GM12865 (cell line): ENCODE data around the gene GPR15LG.

Experiments used
- DNase-seq: peaks from one replicate; pipeline ENCODE4 v3.0.0; 2010; ENCODE audit warnings: low read depth
- H3K4me3 ChIP-seq: 2 replicates; pipeline ENCODE4 v1.5.1; 2011; ENCODE audit warnings: mild to moderate bottlenecking, low read depth, low read length, control low read depth
- TF ChIP-seq, protein P1 (sequence below): IDR thresholded peaks from 2 replicates; pipeline ENCODE4 v1.5.1; 2011; ENCODE audit warnings: low read length, control low read depth, low read depth, inconsistent platforms; ENCODE audit not compliant: insufficient read depth; ENCODE audit errors: missing control alignments

Gene GPR15LG

DNA sequence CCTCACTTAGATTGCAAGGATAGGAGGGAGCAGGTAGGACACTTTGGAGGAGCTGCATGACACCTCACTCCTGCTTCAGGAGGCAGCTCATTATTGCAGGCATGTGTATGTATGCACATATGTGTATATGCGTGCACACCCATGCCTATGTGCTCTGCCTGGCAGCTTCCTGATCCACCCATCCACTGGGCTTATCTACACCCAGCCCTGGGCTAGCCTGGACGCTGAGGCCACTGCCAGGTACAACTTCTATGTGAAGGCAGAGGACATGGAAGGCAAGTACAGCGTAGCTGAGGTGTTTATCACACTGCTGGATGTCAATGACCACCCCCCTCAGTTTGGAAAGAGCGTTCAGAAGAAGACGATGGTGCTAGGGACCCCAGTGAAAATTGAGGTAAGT lies 38.4 kb downstream of the GPR15LG start:
- H3K4me3 ChIP-seq, result no peak overlapping the region
- DNase-seq, result no peak
- TF ChIP-seq, protein P1, sequence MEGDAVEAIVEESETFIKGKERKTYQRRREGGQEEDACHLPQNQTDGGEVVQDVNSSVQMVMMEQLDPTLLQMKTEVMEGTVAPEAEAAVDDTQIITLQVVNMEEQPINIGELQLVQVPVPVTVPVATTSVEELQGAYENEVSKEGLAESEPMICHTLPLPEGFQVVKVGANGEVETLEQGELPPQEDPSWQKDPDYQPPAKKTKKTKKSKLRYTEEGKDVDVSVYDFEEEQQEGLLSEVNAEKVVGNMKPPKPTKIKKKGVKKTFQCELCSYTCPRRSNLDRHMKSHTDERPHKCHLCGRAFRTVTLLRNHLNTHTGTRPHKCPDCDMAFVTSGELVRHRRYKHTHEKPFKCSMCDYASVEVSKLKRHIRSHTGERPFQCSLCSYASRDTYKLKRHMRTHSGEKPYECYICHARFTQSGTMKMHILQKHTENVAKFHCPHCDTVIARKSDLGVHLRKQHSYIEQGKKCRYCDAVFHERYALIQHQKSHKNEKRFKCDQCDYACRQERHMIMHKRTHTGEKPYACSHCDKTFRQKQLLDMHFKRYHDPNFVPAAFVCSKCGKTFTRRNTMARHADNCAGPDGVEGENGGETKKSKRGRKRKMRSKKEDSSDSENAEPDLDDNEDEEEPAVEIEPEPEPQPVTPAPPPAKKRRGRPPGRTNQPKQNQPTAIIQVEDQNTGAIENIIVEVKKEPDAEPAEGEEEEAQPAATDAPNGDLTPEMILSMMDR, result no peak

DNA sequence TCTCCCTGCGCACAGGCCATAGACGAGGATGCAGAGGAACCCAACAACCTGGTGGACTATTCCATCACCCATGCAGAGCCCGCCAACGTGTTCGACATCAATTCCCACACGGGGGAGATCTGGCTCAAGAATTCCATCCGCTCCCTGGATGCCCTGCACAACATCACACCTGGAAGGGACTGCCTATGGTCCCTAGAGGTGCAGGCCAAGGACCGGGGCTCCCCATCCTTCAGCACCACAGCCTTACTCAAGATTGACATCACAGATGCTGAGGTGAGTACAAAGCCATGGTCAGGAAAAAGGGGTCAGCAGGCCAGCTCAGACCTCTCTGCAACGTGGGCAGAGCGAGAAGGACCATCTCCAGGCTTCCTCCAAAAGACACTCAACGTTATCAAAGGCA lies 39.5 kb downstream of the GPR15LG start:
- no peak for DNase-seq
- H3K4me3 ChIP-seq, result no peak overlapping the region
- TF ChIP-seq, protein P1, result no peak

DNA sequence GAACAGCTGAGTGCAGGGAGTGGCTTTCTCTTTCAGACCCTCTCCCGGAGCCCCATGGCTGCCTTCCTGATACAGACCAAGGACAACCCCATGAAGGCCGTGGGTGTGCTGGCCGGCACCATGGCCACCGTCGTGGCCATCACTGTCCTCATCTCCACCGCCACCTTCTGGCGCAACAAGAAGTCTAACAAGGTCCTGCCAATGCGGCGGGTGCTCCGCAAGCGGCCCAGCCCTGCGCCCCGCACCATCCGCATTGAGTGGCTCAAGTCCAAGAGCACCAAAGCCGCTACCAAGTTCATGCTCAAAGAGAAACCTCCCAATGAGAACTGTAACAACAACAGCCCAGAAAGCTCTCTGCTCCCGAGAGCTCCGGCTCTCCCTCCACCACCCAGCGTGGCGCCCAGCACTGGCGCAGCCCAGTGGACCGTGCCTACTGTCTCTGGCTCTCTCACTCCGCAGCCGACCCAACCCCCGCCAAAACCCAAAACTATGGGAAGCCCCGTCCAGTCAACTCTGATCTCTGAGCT lies 40.5 kb downstream of the GPR15LG start:
- no peak for DNase-seq
- H3K4me3 ChIP-seq, result peak overlapping the region; percentile 21
- TF ChIP-seq, protein P1, result no peak

DNA sequence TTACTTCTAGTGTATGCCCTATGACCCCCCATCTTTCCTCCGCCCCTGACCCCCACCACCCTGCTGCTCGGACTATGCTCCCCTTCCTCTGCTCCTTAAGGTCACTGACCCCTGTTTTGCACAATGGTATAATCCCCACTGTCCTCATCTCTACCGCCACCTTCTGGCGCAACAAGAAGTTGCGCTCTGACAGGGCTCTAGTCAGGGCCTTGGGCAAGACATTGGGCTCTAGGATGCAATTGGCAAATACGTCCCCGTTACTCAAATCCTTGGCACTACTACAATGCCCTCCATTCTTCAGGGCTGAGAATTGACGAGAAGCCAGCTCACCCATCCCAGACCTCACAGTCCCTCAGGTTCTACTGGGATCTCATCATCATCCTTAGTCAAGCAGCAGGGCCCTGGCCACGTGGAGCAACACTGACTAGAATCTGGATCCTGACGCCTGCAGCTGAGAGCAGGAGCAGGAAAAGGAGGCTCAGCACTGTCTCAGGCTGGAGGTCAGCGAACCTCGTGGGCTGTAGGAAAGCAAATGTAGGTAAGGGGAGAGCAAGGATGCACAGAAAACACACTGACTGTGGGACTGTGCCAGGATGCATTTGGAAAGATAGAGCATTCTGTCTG lies 41.1 kb downstream of the GPR15LG start:
- peak; percentile 73 for DNase-seq
- peak overlapping the region; percentile 21; the same call in 1 of the 2 replicates for H3K4me3 ChIP-seq

DNA sequence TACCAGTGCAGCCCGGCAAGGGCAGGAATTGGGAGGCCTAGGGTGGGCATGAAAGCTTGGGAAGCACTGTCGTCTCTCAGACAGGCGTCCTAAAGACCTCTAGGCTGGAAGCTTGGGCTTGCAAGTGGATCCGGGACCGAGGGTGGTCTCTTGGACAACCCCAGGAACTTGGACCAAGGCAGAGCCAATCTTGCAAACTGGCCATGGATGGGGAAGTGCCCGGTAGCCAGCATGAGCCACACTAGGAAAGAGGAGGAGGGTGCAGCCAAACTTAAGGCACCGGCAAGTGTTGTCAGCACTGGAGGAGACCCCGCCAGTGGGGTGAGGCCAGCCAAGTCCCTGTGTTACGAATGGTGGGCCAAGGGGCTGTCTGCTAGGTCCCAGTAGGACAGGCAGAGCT lies 43.2 kb downstream of the GPR15LG start:
- H3K4me3 ChIP-seq, result no peak overlapping the region
- DNase-seq, result no peak
- TF ChIP-seq, protein P1, result no peak

More for the DNA sequence above, 41.1 kb downstream of the GPR15LG start:
- TF ChIP-seq, protein P1, result peak; percentile 75

DNA sequence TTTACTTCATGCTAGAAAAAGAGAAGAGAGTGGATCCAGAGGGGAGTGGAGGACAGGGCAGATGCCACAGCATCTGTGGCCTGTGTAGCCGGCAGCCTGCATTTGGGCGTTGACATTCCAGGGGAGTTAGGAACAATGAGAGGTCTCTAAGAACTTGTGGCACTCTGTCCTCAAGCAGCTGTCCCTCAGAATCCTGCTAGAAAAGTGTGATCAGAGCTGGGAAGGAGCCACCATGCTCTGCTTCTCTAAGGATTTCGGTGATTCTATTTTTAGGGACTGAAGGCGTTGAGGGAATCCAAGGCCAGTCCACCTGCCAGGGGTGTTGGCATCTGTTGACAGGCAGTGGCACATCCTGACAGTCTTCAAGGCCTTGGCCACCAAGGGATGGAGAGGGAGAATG lies 44.1 kb downstream of the GPR15LG start:
- TF ChIP-seq, protein P1, result no peak
- H3K4me3 ChIP-seq, result no peak overlapping the region
- DNase-seq, result no peak

DNA sequence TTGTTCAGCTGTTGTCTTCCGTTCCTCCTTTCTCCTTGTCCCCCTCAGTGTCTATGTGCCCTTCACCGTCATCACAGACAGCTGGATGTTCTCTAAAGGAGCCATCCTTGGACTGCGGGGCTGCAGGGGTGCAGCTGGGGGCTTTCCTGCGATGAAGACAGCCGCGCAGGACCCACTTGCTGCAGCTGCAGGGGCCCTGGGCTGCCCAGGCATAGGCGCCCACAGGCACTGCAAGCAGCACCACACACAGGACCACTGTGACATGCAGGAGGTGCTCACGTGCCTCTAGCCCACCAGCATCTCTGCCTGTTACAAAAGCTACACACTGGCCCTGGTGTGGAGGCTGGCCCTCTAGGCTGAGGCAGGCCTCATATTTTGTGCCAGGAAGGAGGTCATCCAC lies 48.3 kb downstream of the GPR15LG start:
- no peak overlapping the region for H3K4me3 ChIP-seq

More for the DNA sequence above, 48.3 kb downstream of the GPR15LG start:
- DNase-seq, result no peak
- TF ChIP-seq, protein P1, result no peak
